ENCODE data around the gene CDHR2. TPM values are rescaled to one million over a fixed set of nuclear protein-coding genes. Genes with fewer than 3 reads are reported as not detected.

The CDHR2 gene
- total and polyA plus RNA-seq, 2 donors, result not detected

DNA sequence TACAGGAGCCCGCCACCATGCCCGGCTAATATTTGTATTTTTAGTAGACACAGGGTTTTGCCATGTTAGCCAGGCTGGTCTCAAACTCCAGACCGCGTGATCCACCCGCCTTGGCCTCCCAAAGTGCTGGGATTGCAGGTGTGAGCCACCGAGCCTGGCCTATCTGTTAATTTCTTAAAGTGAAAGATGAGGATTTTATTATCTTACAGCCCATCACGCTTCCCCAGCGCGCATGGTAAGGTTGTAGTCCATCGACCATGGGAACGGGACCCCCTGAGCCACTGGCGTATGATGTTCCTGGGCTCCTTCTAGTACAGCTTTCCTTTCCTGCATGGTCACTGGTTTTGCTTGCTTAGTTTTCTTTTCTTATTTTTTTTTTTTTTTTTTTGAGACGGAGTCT, 8.7 kb downstream of the CDHR2 start:
- H3K27ac ChIP-seq (ENCODE audit: low read depth), result no peak overlapping the region
- no peaks in the 10 kb centered on the region for H3K36me3 ChIP-seq (ENCODE audit: insufficient read depth)
- H3K4me1 ChIP-seq (ENCODE audit: insufficient read depth), result no peaks in the 10 kb centered on the region
- no peak overlapping the region for H3K4me3 ChIP-seq (ENCODE audit: low read depth, low read length)
- DNase-seq (ENCODE audit: extremely low spot score), result no peak
- 96% methylated on average over 13 of the region's 13 CpGs for WGBS

DNA sequence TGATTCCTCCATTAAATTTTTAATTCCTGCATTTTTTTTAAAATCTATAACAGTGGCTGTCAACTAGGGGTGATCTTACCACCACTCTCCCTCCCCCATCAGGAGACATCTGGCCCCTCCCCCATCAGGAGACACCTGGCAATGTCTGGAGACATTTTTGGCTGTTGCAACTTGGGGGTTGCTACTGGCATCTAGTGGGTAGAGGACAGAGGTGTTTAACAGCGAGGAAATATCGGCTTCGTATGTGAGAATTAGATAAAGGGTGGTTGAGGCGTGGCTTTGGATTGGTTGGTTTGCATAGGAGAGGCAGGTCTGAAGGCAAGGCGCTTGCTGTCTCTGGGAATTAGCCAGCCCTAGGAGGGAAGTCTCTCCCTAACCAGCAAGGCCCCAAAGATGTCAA, 10.5 kb downstream of the CDHR2 start:
- 49% methylated on average over 5 of the region's 5 CpGs for WGBS
- Histone ChIP-seq H3K4me3 (ENCODE audit: low read depth, low read length) (no peak overlapping the region), H3K4me1 (ENCODE audit: insufficient read depth) (no peaks in the 10 kb centered on the region), H3K27ac (ENCODE audit: low read depth) (no peak overlapping the region), H3K36me3 (ENCODE audit: insufficient read depth) (no peaks in the 10 kb centered on the region)
- no peak for DNase-seq (ENCODE audit: extremely low spot score)

GRCh38 chr5:176560364-176560763, 11.2 kb downstream of the CDHR2 start:
- Histone ChIP-seq H3K4me1 (ENCODE audit: insufficient read depth) (no peaks in the 10 kb centered on the region), H3K27ac (ENCODE audit: low read depth) (no peak overlapping the region), H3K4me3 (ENCODE audit: low read depth, low read length) (no peak overlapping the region), H3K36me3 (ENCODE audit: insufficient read depth) (no peaks in the 10 kb centered on the region)
- 73% methylated on average over 8 of the region's 8 CpGs for WGBS
- DNase-seq (ENCODE audit: extremely low spot score), result no peak

- Histone ChIP-seq H3K36me3 (ENCODE audit: insufficient read depth) (no peaks in the 10 kb centered on the region), H3K4me3 (ENCODE audit: low read depth, low read length) (no peak overlapping the region), H3K4me1 (ENCODE audit: insufficient read depth) (no peaks in the 10 kb centered on the region), H3K27ac (ENCODE audit: low read depth) (no peak overlapping the region)
- WGBS, result 89% methylated on average over 3 of the region's 3 CpGs
- no peak for DNase-seq (ENCODE audit: extremely low spot score)
Measured at GRCh38 chr5:176561259-176561658, 12.1 kb downstream of the CDHR2 start.

- no peak for DNase-seq (ENCODE audit: extremely low spot score)
- no peaks in the 10 kb centered on the region for H3K36me3 ChIP-seq (ENCODE audit: insufficient read depth)
- H3K4me1 ChIP-seq (ENCODE audit: insufficient read depth), result no peaks in the 10 kb centered on the region
- H3K4me3 ChIP-seq (ENCODE audit: low read depth, low read length), result no peak overlapping the region
- WGBS, result 62% methylated on average over 10 of the region's 10 CpGs
- no peak overlapping the region for H3K27ac ChIP-seq (ENCODE audit: low read depth)
Measured at GRCh38 chr5:176562189-176562588, 13.0 kb downstream of the CDHR2 start.

GRCh38 chr5:176564002-176564401, 14.9 kb downstream of the CDHR2 start:
- WGBS, result 69% methylated on average over 10 of the region's 10 CpGs
- Histone ChIP-seq H3K4me1 (ENCODE audit: insufficient read depth) (no peaks in the 10 kb centered on the region), H3K27ac (ENCODE audit: low read depth) (no peak overlapping the region), H3K4me3 (ENCODE audit: low read depth, low read length) (no peak overlapping the region), H3K36me3 (ENCODE audit: insufficient read depth) (no peaks in the 10 kb centered on the region)
- no peak for DNase-seq (ENCODE audit: extremely low spot score)

- no peaks in the 10 kb centered on the region for H3K36me3 ChIP-seq (ENCODE audit: insufficient read depth)
- H3K27ac ChIP-seq (ENCODE audit: low read depth), result no peak overlapping the region
- H3K4me1 ChIP-seq (ENCODE audit: insufficient read depth), result no peaks in the 10 kb centered on the region
- no peak for DNase-seq (ENCODE audit: extremely low spot score)
- H3K4me3 ChIP-seq (ENCODE audit: low read depth, low read length), result no peak overlapping the region
- 55% methylated on average over 6 of the region's 6 CpGs for WGBS
Measured at GRCh38 chr5:176565760-176566288, 16.7 kb downstream of the CDHR2 start.

GRCh38 chr5:176568657-176569056, 19.5 kb downstream of the CDHR2 start:
- no peak for DNase-seq (ENCODE audit: extremely low spot score)
- Histone ChIP-seq H3K27ac (ENCODE audit: low read depth) (no peak overlapping the region), H3K4me1 (ENCODE audit: insufficient read depth) (no peaks in the 10 kb centered on the region), H3K4me3 (ENCODE audit: low read depth, low read length) (no peak overlapping the region), H3K36me3 (ENCODE audit: insufficient read depth) (no peaks in the 10 kb centered on the region)
- WGBS, result 78% methylated on average over 18 of the region's 18 CpGs

DNA sequence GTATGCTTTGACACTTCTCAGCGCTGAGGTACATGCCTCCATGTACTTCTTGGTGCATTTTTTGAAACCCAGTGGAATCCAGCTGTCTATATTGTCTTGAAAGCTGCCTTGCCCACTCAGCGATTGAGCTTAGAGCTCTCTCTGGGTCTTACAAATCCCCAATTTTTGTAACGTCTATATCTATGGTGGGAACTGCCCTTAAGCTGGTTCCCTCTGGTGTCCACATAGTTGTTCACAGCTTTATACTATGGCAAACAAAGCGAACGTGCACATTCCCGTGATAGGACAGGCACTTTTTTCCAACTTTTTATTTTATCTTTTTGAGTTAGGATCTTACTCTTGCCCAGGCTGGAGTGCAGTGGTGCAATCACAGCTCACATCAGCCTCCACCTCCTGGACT, 20.9 kb downstream of the CDHR2 start:
- 51% methylated on average over 6 of the region's 6 CpGs for WGBS
- no peaks in the 10 kb centered on the region for H3K36me3 ChIP-seq (ENCODE audit: insufficient read depth)
- no peak for DNase-seq (ENCODE audit: extremely low spot score)
- no peak overlapping the region for H3K27ac ChIP-seq (ENCODE audit: low read depth)
- H3K4me1 ChIP-seq (ENCODE audit: insufficient read depth), result no peaks in the 10 kb centered on the region
- no peak overlapping the region for H3K4me3 ChIP-seq (ENCODE audit: low read depth, low read length)

GRCh38 chr5:176573564-176574296, 24.6 kb downstream of the CDHR2 start:
- WGBS, result 38% methylated on average over 18 of the region's 18 CpGs
- no peak overlapping the region for H3K27ac ChIP-seq (ENCODE audit: low read depth)
- DNase-seq (ENCODE audit: extremely low spot score), result no peak

GRCh38 chr5:176574297-176574591, 25.1 kb downstream of the CDHR2 start:
- no peaks in the 10 kb centered on the region for H3K36me3 ChIP-seq (ENCODE audit: insufficient read depth)
- no peak for DNase-seq (ENCODE audit: extremely low spot score)
- H3K27ac ChIP-seq (ENCODE audit: low read depth), result no peak overlapping the region
- H3K4me3 ChIP-seq (ENCODE audit: low read depth, low read length), result no peak overlapping the region
- 51% methylated on average over 10 of the region's 10 CpGs for WGBS
- H3K4me1 ChIP-seq (ENCODE audit: insufficient read depth), result no peaks in the 10 kb centered on the region

More at GRCh38 chr5:176573564-176574296, 24.6 kb downstream of the CDHR2 start:
- no peaks in the 10 kb centered on the region for H3K36me3 ChIP-seq (ENCODE audit: insufficient read depth)
- H3K4me1 ChIP-seq (ENCODE audit: insufficient read depth), result no peaks in the 10 kb centered on the region
- H3K4me3 ChIP-seq (ENCODE audit: low read depth, low read length), result no peak overlapping the region

- H3K27ac ChIP-seq (ENCODE audit: low read depth), result no peak overlapping the region
- WGBS, result 87% methylated on average over 14 of the region's 14 CpGs
- H3K4me1 ChIP-seq (ENCODE audit: insufficient read depth), result no peaks in the 10 kb centered on the region
- DNase-seq (ENCODE audit: extremely low spot score), result no peak
- H3K36me3 ChIP-seq (ENCODE audit: insufficient read depth), result no peaks in the 10 kb centered on the region
- H3K4me3 ChIP-seq (ENCODE audit: low read depth, low read length), result no peak overlapping the region
Measured at GRCh38 chr5:176575066-176575465, 25.9 kb downstream of the CDHR2 start.

GRCh38 chr5:176575488-176576422, 26.6 kb downstream of the CDHR2 start:
- WGBS, result 82% methylated on average over 37 of the region's 37 CpGs
- no peak for DNase-seq (ENCODE audit: extremely low spot score)
- Histone ChIP-seq H3K4me3 (ENCODE audit: low read depth, low read length) (no peak overlapping the region), H3K27ac (ENCODE audit: low read depth) (no peak overlapping the region), H3K4me1 (ENCODE audit: insufficient read depth) (no peaks in the 10 kb centered on the region), H3K36me3 (ENCODE audit: insufficient read depth) (no peaks in the 10 kb centered on the region)

Measured in urinary bladder (tissue), 4 donors.